NCI-H2196 treated with DMSO at 0.1 percent for 48 hours (cell line): ENCODE measurements around the gene RABGGTB.
A peak's percentile ranks its signal among the peaks of the same experiment; 100 is the strongest.
"Not testable (repeated sequence)": the region's sequence is repeated elsewhere in the genome, so short reads cannot be mapped to it uniquely, and the experiment has no call there.

ENCODE experiments used
- DNase-seq: peaks from one replicate; lab custom pipeline; 2025; ENCODE audit not compliant: unreplicated experiment; lab: John Stamatoyannopoulos, UW

Gene RABGGTB

DNA sequence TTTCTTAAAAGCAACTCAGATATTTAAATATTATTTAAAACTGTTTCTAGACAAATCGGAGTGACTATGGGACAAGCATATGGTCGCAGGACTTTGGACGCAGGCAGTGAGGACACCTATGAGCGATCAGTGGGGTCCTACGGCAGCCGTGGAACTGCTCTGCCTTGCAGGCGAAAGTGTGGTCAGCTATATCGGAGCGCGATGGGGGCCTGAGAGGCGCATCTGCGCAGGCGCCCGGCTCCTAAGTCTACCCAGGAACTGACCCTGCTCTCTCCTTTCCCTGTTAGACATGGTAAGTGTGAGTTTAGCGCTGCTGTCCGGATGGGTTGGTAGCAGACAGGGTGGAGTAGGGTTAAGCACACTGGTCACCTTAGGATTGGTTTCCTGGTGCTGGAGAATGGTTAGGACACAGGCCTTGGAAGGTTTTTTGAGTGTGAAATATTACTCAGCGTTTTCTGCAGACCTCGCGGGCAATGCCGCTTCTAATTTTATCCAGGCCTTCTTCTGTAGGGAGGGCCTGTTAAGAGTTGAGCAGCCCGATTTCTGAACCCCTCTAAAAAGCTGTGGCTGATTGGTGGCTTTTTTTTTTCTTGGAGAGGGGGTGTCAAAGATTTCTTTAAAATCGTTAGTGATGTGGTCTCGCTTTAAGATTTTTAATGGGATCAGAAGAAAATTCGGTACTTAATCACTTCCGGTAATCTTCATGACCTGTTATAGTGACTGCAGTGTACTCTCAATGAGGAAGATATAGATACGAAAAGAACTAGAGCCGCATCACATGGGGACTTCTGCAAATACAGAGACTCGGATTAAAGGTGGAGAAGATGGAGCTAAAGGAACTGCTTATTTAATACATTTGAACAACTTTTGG lies at the start of gene RABGGTB:
Gene RABGGTB (plus strand): TSS at position 274 of the 871 bp plus-strand sequence. CDS start 16 bp downstream, at position 290.
- DNase-seq = peak; percentile 90

DNA sequence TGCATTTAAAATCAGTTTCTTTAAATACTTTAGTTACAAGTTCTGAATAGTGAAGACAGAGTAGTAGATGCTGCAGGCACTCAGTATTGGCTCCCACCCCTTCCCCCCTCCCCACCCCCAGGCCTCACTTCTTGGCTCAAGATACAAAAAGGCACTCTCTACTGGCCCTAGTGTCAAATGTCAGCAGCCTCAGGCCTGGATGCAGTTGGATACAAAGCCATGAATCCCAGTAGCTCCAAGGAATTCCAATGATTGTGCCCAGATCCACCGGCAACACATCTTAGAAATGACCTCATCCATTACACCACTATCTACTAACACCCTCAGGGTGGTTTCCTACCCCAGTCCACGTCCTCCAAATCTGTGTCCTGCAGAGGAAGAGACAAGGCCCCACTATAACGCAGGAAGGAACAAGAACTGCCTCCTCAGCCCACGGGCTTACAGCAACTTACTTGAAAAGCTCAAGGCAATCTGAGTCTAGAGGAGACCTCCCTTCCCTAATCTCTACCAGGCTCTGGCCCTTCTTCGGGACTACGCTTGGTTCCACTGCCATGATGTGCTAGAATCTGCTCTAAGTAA lies 43.9 kb upstream of the RABGGTB start:
- DNase-seq = no peak

DNA sequence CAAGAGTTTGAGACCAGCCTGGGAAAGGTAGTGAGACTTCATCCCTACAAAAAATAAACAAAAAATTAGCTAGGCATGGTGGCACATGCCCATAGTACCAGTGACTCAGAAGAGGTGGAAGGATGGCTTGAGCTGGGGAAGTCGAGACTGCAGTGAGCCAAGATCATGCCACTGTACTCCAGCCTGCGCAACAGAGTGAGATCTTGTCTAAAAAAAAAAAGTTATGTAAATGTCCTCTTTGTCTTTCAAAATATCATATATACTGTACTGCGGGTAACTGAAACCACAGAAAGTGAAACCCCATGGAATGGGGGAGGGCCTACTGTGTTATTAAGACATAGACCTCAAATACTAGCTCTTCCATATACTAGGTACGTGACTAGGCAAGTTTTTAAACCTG lies 40.8 kb upstream of the RABGGTB start:
- no peak for DNase-seq

DNA sequence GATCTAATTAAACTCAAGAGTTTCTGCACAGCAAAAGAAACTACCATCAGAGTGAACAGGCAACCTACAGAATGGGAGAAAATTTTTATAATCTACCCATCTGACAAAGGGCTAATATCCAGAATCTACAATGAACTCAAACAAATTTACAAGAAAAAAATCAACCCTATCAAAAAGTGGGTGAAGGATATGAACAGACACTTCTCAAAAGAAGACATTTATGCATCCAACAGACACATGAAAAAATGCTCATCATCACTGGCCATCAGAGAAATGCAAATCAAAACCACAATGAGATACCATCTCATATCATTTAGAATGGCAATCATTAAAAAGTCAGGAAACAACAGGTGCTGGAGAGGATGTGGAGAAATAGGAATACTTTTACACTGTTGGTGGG lies 28.8 kb upstream of the RABGGTB start:
- not testable (repeated sequence) for DNase-seq

DNA sequence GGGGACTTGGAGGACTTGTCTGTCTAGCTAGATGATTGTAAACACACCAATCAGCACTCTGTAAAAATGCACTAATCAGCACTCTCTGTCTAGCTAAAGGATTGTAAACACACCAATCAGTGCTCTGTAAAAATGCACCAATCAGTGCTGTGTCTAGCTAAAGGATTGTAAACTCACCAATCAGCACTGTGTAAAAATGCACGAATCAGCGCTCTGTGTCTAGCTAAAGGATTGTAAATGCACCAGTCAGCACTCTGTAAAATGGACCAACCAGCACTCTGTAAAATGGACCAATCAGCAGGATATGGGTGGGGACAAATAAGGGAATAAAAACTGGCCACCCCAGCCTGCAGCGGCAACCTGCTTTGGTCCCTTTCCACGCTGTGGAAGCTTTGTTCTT lies 27.5 kb upstream of the RABGGTB start:
- not testable (repeated sequence) for DNase-seq

DNA sequence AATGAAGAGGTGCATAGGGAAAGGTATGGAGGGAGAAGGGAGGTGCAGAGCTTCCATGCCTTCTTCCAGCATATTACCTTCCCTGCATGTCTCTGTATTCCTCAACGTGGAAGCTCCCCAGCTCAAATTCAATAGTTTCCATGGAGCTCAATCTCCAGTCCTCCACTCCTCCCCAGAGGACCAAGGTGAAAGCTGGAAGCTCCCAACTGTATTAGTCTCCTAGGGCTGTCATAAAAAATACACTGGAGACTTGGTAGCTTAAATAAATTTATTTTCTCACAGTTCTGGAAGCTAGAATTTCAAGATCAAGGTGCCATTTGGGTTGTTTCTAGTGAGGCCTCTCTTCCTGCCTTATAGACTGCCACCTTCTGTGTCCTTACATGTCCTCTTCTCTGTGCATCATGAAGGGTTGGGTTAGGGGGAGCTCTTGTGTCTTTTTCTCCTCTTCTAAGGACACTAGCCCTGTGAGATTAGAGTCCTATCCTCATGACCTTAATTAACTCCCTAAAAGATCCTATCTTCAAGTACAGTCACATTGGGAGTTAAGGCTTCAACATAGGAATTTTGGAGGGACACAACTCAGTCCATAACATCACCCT lies 21.9 kb upstream of the RABGGTB start:
- no peak for DNase-seq

DNA sequence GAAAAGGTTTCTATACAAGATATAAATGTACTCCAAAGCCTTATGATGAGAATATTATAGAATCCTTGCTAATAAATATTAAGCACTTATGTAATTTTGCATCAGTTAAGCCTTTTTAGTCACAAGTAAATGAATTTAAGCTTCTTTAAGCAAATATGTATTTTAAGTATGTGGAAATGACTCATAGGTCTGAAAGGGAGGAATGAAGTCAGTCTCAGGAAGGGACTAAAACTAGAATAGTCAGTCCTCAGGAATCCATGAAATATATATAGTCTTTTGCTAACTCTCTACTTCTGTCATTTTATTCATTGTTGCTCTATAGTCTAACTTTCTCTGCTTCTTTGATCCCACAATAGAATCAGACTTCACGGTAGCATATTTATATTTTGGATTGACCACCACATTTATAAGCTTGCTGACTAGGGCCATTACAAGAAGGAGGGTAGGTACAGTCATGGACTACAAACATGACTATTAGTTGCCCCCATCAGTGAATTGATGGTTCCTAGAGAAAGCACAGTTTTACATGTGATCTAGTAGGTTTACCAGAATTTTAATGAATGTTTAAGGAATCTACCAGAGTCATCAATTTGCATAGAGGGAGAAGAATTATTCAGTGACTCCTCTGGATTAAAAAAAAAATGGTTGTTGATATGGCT lies 20.2 kb upstream of the RABGGTB start:
- no peak for DNase-seq

DNA sequence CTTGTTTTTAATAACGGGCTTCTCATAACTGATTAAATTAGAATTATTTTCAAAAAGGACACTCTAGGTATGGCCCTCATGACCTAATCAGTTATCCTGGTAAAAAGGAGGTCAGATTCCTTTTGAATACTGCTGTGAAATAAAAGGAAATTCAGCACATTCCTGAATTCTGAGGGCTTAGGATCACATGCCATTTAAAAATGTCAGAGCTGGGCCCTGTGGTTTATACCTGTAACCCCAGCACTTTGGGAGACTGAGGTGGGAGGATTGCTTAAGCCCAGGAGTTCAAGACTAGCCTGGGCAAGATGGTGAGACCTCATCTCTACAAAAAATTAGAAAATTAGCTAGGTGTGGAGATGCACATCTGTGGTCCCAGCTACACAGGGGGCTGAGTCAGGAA lies 18.0 kb upstream of the RABGGTB start:
- DNase-seq = no peak

DNA sequence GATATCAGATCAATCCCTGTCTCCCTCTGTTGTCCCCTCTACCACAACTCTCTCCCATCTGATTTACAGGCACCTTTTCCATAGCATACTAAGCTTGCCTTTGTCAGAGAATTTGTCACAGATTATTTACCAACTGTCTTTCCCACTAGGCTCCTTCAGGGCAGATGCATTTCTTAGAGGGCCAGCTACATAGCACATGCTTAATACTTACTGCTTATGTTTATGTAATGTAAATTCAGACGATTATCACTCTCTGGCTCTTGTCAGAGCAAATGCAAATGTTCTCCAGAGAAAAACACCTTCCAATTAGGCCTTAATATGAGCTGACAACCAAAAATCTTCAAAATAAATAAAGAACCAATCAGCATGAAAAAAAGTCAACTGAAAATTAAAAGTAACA lies 15.3 kb upstream of the RABGGTB start:
- no peak for DNase-seq

DNA sequence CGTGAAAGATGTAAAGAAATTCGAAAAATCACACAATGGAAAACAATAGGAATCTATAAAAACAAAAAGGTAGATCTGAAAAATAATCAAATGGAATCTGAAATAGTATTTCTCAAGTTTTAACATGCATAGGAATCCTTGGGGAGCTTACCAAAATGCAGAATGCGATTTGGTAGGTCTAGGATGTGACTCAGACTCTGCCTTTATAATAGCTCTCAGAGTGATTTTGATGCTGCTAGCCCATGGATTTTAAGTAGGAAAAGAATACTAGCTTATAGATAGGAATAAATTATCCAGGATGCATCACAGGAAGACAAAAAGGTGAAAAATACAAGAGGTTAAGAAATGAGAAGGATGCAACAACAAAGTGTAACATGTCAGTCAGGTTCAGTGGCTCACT lies 14.1 kb upstream of the RABGGTB start:
- DNase-seq = no peak

DNA sequence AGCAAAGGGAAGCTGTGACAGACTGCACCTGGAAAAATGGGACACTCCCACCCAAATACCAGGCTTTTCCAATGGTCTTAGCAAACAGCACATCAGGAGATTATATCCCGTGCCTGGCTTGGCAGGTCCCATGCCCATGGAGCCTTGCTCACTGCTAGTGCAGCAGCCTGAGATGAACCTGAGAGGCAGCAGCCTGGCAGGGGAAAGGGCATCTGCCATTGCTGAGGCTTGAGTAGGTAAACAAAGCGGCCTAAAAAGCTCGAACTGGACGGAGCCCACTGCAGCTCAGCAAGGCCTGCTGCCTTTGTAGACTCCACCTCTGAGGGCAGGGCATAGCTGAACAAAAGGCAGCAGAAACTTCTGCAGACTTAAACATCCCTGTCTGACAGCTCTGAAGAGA lies 8.2 kb upstream of the RABGGTB start:
- not testable (repeated sequence) for DNase-seq

DNA sequence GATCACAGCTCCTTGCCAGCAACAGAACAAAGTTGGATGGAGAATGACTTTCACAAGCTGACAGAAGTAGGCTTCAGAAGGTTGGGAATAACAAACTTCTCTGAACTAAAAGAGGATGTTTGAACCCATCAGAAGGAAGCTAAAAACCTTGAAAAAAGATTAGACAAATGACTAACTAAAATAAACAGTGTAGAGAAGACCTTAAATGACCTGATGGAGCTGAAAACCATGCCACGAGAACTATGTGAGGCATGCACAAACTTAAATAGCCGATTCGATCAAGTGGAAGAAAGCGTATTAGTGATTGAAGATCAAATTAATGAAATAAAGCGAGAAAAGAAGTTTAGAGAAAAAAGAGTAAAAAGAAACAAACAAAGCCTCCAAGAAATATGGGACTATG lies 7.4 kb upstream of the RABGGTB start:
- DNase-seq = not testable (repeated sequence)

DNA sequence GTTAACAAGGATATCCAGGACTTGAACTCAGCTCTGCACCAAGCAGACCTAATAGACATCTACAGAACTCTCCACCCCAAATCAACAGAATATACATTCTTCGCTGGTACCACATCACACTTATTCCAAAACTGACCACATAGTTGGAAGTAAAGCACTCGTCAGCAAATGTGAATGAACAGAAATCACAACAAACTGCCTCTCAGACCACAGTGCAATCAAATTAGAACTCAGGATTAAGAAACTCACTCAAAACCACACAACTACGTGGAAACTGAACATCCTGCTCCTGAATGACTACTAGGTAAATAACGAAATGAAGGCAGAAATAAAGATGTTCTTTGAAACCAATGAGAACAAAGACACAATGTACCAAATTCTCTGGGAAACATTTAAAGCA lies 5.9 kb upstream of the RABGGTB start:
- not testable (repeated sequence) for DNase-seq

DNA sequence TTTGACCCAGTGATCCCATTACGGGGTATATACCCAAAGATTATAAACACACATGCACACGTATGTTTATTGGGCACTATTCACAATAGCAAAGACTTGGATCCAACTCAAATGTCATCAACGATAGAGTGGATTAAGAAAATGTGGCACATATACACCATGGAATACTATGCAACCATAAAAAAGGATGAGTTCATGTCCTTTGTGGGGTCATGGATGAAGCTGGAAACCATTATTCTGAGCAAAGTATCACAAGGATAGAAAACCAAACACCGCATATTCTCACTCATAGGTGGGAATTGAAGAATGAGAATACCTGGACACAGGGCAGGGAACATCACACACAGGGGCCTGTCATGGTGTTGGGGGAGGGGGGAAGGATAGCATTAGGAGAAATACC lies 2.1 kb upstream of the RABGGTB start:
- not testable (repeated sequence) for DNase-seq

DNA sequence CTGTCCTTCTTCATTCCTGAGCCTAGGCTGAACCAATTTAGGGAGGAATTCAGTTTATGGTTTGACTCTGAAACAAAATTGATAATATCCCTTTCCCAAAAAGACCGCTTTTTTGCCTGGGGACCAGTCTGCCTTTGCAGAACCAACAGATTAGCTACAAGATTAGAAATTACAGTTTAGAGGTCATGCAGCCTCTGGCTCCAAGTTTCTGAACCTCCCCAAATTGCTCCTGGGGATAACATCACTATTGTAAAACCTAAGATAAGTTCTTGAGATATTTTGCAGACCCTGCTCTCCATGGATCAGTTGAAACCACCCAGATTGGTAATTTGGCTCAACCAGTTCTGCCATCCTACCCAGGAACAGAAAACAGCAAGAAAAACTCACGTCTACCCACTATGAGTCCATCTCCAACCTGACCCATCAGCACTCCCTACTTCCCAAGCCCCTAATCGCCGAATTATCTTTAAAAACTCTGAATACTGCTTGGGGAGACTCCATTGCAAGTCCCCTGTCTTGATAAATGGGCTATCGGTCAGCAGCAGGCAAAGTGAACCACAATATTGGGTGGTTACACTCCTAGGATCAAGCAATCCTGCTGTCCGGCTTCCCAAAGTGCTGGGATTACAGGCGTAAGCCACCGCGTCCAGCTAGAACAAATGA lies 605 bp upstream of the RABGGTB start:
- DNase-seq = no peak

DNA sequence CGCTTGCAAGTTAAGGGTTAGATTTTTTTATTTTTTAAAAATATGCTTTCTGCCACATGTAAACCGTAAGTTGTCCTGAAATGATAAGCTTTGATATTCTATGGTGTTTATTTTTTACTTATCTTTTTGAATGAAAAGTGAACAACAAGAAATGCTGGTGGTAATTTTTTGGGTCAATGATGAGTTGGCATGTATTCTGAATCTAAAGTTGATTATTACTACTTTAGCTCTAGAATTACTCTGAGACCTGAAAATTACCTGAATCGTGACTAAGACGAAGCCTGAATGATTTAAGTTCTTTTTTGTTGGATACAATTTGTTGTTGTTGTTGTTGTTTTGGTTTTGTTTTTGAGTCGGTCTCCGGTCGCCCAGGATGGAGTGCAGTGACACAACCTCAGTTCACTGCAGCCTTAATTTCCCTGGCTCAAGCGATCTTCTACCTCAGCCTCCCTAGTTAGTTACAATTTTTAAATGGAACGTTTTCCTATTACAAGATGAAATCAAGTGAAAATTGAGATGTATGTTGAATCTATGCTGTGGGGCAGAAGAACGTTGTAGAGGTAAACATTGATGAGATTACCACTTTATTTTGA lies 941 bp downstream of the RABGGTB start:
- no peak for DNase-seq

DNA sequence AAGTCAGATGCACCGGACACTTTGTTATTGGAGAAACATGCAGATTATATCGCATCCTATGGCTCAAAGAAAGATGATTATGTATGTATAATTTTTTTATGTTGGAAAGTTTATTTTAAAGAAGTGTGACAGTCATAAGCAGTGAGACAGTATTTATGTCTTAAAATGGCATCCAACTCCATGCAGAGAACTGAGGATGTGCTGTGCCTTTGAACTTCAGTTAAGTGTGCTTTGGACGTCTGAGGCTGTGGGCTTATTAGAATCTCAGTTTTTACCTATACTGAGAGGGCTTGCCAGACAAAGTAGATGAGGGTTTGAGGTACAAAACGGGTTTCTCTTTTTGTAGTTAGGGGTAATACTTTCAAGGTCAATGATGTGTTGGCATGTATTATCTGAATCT lies 1.5 kb downstream of the RABGGTB start:
- DNase-seq = no peak

DNA sequence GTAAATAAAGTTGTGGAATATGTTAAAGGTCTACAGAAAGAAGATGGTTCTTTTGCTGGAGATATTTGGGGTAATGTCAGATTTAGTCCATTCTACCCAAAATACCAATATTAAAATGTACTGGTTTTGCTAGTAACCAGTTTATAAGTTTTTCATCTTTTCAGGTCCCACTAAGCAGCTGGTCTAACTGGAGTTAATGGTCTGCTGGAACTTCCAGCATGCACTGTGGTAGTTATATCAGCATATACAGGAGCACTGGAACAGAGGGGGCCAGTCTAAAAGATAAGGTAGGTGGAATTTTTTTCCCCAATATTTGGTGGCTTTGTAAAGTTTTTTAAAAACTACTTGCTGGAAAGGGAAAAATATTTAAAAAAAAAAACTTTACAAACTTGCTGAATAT lies 3.9 kb downstream of the RABGGTB start:
- no peak for DNase-seq

DNA sequence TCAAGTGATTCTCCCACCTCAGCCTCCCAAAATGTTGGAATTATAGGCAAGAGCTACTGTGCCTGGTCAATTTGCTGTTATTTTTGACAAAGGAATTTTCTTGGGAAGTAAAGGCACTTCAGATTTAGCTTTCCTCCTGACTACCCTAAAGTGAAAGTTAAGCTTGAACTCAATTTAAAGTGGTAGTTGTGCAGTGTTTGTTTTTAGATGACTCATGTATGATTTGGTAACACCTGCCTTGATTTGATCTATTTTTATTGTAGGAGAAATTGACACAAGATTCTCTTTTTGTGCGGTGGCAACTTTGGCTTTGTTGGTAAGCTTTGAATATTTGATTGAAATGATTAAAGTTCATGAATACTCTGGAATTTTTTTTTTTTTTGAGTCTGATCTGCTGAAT lies 5.0 kb downstream of the RABGGTB start:
- no peak for DNase-seq

DNA sequence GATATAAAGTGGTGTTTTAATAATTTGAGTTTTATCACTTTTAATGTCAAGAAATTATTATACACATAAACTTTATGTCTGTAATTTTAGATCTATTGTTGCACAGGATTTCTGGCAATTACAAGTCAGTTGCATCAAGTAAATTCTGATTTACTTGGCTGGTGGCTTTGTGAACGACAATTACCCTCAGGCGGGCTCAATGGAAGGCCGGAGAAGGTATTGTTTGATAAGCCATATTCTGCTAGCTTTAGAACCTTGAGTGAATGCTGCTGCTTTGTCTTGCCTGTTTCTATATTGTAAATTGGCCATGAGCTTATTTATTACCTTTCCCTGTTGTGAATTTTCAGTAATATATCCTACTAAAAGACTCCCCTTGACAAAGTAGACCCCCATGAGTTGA lies 6.0 kb downstream of the RABGGTB start:
- no peak for DNase-seq

DNA sequence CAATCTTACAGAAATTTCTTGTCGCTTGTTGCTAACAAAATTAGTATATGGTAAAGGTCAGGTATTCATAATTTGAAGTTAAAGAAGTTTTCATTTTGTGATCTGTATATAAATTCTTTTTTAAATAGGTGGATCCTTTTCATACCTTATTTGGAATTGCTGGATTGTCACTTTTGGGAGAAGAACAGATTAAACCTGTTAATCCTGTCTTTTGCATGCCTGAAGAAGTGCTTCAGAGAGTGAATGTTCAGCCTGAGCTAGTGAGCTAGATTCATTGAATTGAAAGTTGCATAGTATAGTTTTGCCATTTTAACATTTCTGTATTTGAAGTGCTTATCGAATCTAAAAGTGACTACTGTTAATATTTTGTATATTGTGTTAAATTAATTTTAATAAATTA lies 8.3 kb downstream of the RABGGTB start:
- DNase-seq = no peak
